DMS 273 (cell line): ENCODE results near the gene ZBTB8B.
"Not testable (repeated sequence)": the region's sequence is repeated elsewhere in the genome, so short reads cannot be mapped to it uniquely, and the experiment has no call there.

Source experiments
- DNase-seq: peaks from one replicate; lab custom pipeline; 2025; ENCODE audit not compliant: unreplicated experiment; lab: John Stamatoyannopoulos, UW

Gene ZBTB8B

GRCh38 chr1:32468791-32469190 is 3.9 kb downstream of the ZBTB8B start:
- DNase-seq, result no peak

- DNase-seq, result peak; percentile 23
Observed at GRCh38 chr1:32470431-32470830, 5.6 kb downstream of the ZBTB8B start.

GRCh38 chr1:32470991-32471694 is 6.3 kb downstream of the ZBTB8B start:
- DNase-seq, result no peak

- DNase-seq, result no peak
Observed at GRCh38 chr1:32471695-32472362, 7.0 kb downstream of the ZBTB8B start.

GRCh38 chr1:32472966-32473365 is 8.1 kb downstream of the ZBTB8B start:
- DNase-seq, result not testable (repeated sequence)

GRCh38 chr1:32474954-32475353 is 10.1 kb downstream of the ZBTB8B start:
- peak; percentile 26 for DNase-seq

- DNase-seq, result no peak
Observed at GRCh38 chr1:32480003-32480402, 15.1 kb downstream of the ZBTB8B start.

- no peak for DNase-seq
Observed at GRCh38 chr1:32480761-32481160, 15.9 kb downstream of the ZBTB8B start.

- not testable (repeated sequence) for DNase-seq
Observed at GRCh38 chr1:32481788-32482187, 16.9 kb downstream of the ZBTB8B start.

- DNase-seq, result no peak
Observed at GRCh38 chr1:32485554-32486255, 20.8 kb downstream of the ZBTB8B start.

- no peak for DNase-seq
Observed at GRCh38 chr1:32486463-32487113, 21.7 kb downstream of the ZBTB8B start.

GRCh38 chr1:32487182-32487581 is 22.3 kb downstream of the ZBTB8B start:
- no peak for DNase-seq

GRCh38 chr1:32489774-32490454 is 25.0 kb downstream of the ZBTB8B start:
- DNase-seq, result no peak

- DNase-seq, result peak; percentile 22
Observed at GRCh38 chr1:32491386-32491785, 26.5 kb downstream of the ZBTB8B start.

- DNase-seq, result peak; percentile 23
Observed at GRCh38 chr1:32494196-32494595, 29.3 kb downstream of the ZBTB8B start.

- no peak for DNase-seq
Observed at GRCh38 chr1:32494711-32495337, 30.0 kb downstream of the ZBTB8B start.

- no peak for DNase-seq
Observed at GRCh38 chr1:32496127-32496526, 31.3 kb downstream of the ZBTB8B start.

GRCh38 chr1:32498751-32499150 is 33.9 kb downstream of the ZBTB8B start:
- no peak for DNase-seq

- peak; percentile 86 for DNase-seq
Observed at GRCh38 chr1:32500387-32501209, 35.7 kb downstream of the ZBTB8B start.

- DNase-seq, result no peak
Observed at GRCh38 chr1:32501865-32502264, 37.0 kb downstream of the ZBTB8B start.
